ENCODE measurements around the gene MPPED1. TPM values are rescaled to one million over a fixed set of nuclear protein-coding genes. Genes with fewer than 3 reads are reported as not detected.

The MPPED1 gene
- total RNA-seq, result not detected
- long read RNA-seq, result 0 reads

GRCh38 chr22:43411869-43412807, at the start of gene MPPED1:
Gene MPPED1 (plus strand): TSS chr22:43412014. CDS start chr22:43424986, 12,972 bp downstream.
- intact Hi-C loops (cut with DNase I), result no loop called here
- DNase-seq (ENCODE audit: low spot score), result no peak

- intact Hi-C loops (cut with DNase I), result no loop called here
- peak; percentile 63 for DNase-seq (ENCODE audit: low spot score)
Observed at GRCh38 chr22:43363315-43364168, 48.3 kb upstream of the MPPED1 start.

GRCh38 chr22:43364169-43364435, 47.7 kb upstream of the MPPED1 start:
- peak; percentile 4 for DNase-seq (ENCODE audit: low spot score)
- intact Hi-C loops (cut with DNase I), result no loop called here

GRCh38 chr22:43365715-43366440, 45.9 kb upstream of the MPPED1 start:
- intact Hi-C loops (cut with DNase I), result no loop called here
- peak; percentile 55 for DNase-seq (ENCODE audit: low spot score)

GRCh38 chr22:43370036-43370435, 41.8 kb upstream of the MPPED1 start:
- intact Hi-C loops (cut with DNase I), result no loop called here
- DNase-seq (ENCODE audit: low spot score), result no peak

GRCh38 chr22:43375951-43376455, 35.8 kb upstream of the MPPED1 start:
- no peak for DNase-seq (ENCODE audit: low spot score)
- intact Hi-C loops (cut with DNase I), result no loop called here

GRCh38 chr22:43376765-43377547, 34.9 kb upstream of the MPPED1 start:
- peak; percentile 58 for DNase-seq (ENCODE audit: low spot score)
- intact Hi-C loops (cut with DNase I), result no loop called here

- intact Hi-C loops (cut with DNase I), result no loop called here
- peak; percentile 38 for DNase-seq (ENCODE audit: low spot score)
Observed at GRCh38 chr22:43377548-43377895, 34.3 kb upstream of the MPPED1 start.

- intact Hi-C loops (cut with DNase I), result no loop called here
- no peak for DNase-seq (ENCODE audit: low spot score)
Observed at GRCh38 chr22:43377896-43378704, 33.7 kb upstream of the MPPED1 start.

- intact Hi-C loops (cut with DNase I), result loop anchor here (10.0 kb wide), 3 partner anchors 413 to 503 kb away; no protein-coding TSS in a partner anchor
- DNase-seq (ENCODE audit: low spot score), result no peak
Observed at GRCh38 chr22:43381693-43382092, 30.1 kb upstream of the MPPED1 start.

GRCh38 chr22:43384863-43385262, 27.0 kb upstream of the MPPED1 start:
- DNase-seq (ENCODE audit: low spot score), result no peak
- intact Hi-C loops (cut with DNase I), result loop anchor here (2.0 to 10.0 kb wide), 4 partner anchors 154 to 500 kb away; no protein-coding TSS in a partner anchor

GRCh38 chr22:43385770-43386641, 25.8 kb upstream of the MPPED1 start:
- intact Hi-C loops (cut with DNase I), result loop anchor here (2.0 to 10.0 kb wide), 5 partner anchors 111 to 499 kb away; no protein-coding TSS in a partner anchor
- peak; percentile 87 for DNase-seq (ENCODE audit: low spot score)

GRCh38 chr22:43387815-43388214, 24.0 kb upstream of the MPPED1 start:
- no peak for DNase-seq (ENCODE audit: low spot score)
- intact Hi-C loops (cut with DNase I), result loop anchor here (2.0 to 10.0 kb wide), 4 partner anchors 113 to 497 kb away; no protein-coding TSS in a partner anchor

GRCh38 chr22:43388420-43388851, 23.4 kb upstream of the MPPED1 start:
- no peak for DNase-seq (ENCODE audit: low spot score)

GRCh38 chr22:43389227-43389836, 22.5 kb upstream of the MPPED1 start:
- DNase-seq (ENCODE audit: low spot score), result no peak
- intact Hi-C loops (cut with DNase I), result loop anchor here (10.0 kb wide), 3 partner anchors 405 to 495 kb away; no protein-coding TSS in a partner anchor

More at GRCh38 chr22:43388420-43388851, 23.4 kb upstream of the MPPED1 start:
- intact Hi-C loops (cut with DNase I), result loop anchor here (10.0 kb wide), 3 partner anchors 406 to 496 kb away; no protein-coding TSS in a partner anchor

- DNase-seq (ENCODE audit: low spot score), result no peak
- intact Hi-C loops (cut with DNase I), result loop anchor here (10.0 kb wide), 1 partner anchor 1235 kb away; no protein-coding TSS in a partner anchor
Observed at GRCh38 chr22:43390166-43390565, 21.6 kb upstream of the MPPED1 start.

Data from cardiac septum (tissue), 1 donor.